BLaER1 (cell line): ENCODE results near the gene METRN.
"Not testable (repeated sequence)": the region's sequence is repeated elsewhere in the genome, so short reads cannot be mapped to it uniquely, and the experiment has no call there.

ENCODE experiments used
- H3K27ac ChIP-seq: shearing (Covaris generic); formaldehyde crosslinking; 2 replicates; pipeline ENCODE4 v1.8.1; 2022
- H3K27me3 ChIP-seq: shearing (Covaris generic); formaldehyde crosslinking; 2 replicates; pipeline ENCODE4 v1.8.1; 2022
- H3K36me3 ChIP-seq: shearing (Covaris generic); formaldehyde crosslinking; 2 replicates; pipeline ENCODE4 v1.8.1; 2022
- H3K4me1 ChIP-seq: shearing (Covaris generic); formaldehyde crosslinking; 2 replicates; pipeline ENCODE4 v1.8.1; 2022
- H3K4me2 ChIP-seq: shearing (Covaris generic); formaldehyde crosslinking; 2 replicates; pipeline ENCODE4 v1.8.1; 2022
- H3K4me3 ChIP-seq: shearing (Covaris generic); formaldehyde crosslinking; 2 replicates; pipeline ENCODE4 v1.8.1; 2022
- H3K9ac ChIP-seq: shearing (Covaris generic); formaldehyde crosslinking; 2 replicates; pipeline ENCODE4 v1.8.1; 2022
- H3K9me3 ChIP-seq: shearing (Covaris generic); formaldehyde crosslinking; 2 replicates; pipeline ENCODE4 v1.8.1; 2022
- H4K20me1 ChIP-seq: shearing (Covaris generic); formaldehyde crosslinking; 2 replicates; pipeline ENCODE4 v1.8.1; 2022
- Cebpa-rat ChIP-seq: shearing (Covaris generic); IDR thresholded peaks from 2 replicates; pipeline ENCODE4 v1.8.1; 2022

METRN gene

DNA sequence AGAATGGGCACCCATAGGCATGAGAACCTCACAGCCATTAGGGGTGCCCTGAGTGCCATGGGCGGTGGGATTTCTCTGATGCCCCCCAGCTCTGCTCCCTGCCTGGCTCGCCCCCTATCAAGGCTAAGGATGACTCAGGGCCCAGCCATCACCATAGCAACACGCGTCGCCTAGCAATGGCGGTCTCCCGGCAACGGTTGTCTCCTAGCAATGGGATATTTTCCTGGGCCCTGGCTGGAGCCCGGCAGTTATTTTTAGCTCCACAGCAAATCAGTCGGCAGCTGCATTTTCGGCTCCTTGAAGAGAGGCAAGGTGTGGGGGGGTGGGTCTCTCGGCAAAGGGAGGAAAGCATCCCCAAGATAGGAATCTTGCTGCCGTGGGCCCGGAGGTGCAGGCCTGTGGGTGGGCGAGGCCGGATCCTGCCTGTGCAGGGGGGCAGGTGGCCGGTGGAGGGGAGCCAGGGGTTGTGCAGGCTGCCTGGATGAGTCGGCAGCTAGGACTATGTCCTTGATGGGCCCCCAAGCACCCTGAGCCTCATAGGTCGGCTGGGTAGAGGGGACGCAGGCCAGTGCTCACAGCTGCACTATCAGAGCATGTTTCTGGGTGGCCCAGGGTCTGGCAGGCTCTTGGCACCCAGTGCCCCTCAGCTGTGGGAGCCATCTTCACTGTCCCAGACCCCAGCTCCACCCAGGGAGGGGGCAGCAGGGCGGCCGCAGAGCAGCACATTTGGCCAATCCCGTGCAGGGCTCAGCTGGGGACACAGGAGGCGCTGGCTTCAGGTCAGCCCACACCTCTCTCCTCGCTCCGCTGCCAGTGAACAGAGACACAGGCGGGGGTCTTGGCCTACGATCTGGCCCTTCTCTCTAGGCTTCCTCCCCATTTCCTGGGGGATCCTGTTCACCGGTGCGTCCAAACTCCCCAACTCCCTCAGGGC lies 5.1 kb upstream of the METRN start:
- H4K20me1 ChIP-seq = peaks cover 57% of the 10 kb centered on the region

DNA sequence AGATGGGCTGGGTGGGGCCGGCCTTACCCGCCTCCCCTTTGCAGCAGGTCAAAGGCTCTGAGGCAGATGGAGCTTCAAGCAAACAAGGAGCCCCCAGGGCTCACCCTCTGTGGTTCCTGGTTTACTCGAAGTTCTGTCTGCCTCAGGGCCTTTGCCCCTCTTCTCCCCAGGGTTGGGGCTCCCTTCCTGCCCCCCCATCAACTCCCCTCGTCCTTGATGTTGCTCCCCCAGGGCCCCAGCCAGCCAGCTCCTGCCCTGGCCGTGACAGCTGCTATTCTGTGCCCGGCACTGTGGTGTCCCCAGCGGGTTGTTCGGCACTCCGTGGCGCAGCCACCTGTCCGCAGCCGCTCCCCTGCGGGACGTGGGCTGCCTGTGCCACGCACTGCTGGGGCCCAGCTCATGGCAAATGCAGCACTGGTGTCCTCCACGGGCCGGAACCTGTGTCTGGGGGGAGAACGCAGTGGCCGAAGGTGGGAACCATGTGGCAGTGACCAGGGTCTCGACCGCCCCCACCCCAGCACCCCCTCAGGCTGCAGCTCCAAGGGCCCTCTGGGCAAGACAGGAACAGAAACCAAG lies 4.3 kb upstream of the METRN start:
- no peak for TF ChIP-seq Cebpa-rat
- Histone ChIP-seq H3K9me3 (no peaks in the 10 kb centered on the region), H3K4me3 (0 out of 2 replicates have a peak overlapping the region, but pooled peaks have one; percentile 11), H3K36me3 (no peaks in the 10 kb centered on the region), H3K4me1 (peaks cover 51% of the 10 kb centered on the region), H3K9ac (no peak overlapping the region), H3K4me2 (peak overlapping the region; percentile 75), H3K27me3 (peaks cover 83% of the 10 kb centered on the region), H3K27ac (no peak overlapping the region), H4K20me1 (peaks cover 59% of the 10 kb centered on the region)

More for the DNA sequence above, 5.1 kb upstream of the METRN start:
- no peak overlapping the region for H3K27ac ChIP-seq
- peaks cover 51% of the 10 kb centered on the region for H3K4me1 ChIP-seq
- peaks cover 84% of the 10 kb centered on the region for H3K27me3 ChIP-seq
- no peaks in the 10 kb centered on the region for H3K36me3 ChIP-seq
- 0 out of 2 replicates have a peak overlapping the region, but pooled peaks have one; percentile 11 for H3K4me3 ChIP-seq
- TF ChIP-seq Cebpa-rat = no peak
- no peaks in the 10 kb centered on the region for H3K9me3 ChIP-seq
- no peak overlapping the region for H3K9ac ChIP-seq
- H3K4me2 ChIP-seq = peak overlapping the region; percentile 75

DNA sequence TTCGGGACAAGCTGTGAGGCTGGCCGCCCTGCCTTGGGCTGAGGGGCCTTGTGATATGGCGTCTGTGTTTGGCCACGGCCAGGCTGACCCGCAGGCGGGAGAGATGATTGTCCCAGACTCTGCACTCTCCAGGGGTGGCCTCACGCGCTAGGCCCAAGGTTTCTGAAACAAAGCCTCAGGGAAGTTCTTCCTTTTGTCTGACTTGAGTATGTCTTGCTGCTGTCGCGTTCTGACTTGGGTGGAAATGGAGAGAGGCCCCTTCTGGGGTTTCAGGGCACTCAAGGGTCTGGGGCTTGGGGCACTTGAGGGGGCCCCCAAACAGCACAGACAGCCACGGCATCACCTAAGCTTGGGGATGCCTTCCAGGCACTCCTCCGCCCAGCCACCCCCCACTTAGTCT lies 3.8 kb upstream of the METRN start:
- no peak for TF ChIP-seq Cebpa-rat
- H4K20me1 ChIP-seq = peaks cover 64% of the 10 kb centered on the region

DNA sequence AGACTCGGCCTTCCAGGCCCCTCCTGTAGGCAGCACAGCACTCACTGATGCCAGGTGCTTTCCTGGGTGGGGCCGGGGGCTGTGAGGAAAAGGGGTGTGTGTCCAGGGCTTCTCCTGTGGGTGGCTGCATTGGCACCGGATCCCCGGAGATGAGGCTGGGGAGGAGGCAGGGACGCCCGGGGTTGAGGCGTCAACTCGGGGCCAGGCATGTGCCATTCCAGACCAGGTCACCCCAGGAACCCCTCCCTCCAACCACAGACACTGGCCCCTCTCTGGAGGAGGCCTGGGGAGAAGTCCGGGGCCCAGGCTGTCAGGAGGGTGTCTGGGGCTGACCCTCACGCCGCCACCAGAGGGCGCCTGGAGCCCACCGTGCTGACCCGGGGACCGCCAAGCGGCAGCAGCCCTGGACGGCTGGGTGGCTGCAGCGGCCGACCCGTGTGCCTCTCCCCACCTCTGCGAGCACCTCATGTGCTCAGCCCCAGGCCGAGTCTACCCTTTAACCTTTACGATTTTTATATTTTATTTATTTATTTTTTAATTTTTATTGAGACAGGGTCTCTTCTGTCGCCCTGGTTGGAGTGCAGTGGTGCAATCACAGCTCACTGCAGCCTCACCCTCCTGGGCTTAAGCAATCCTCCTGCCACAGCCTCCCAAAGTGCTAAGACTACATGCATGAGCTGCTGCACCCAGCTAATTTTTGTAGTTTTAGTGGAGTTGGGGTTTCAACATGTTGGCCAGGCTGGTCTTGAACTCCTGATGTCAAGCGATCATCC lies 3.2 kb upstream of the METRN start:
- Histone ChIP-seq H3K4me2 (peak overlapping the region; percentile 75), H3K4me1 (peaks cover 56% of the 10 kb centered on the region), H3K9me3 (no peaks in the 10 kb centered on the region), H3K27me3 (peaks cover 83% of the 10 kb centered on the region), H3K4me3 (no peak overlapping the region), H3K9ac (no peak overlapping the region), H3K27ac (no peak overlapping the region), H4K20me1 (peaks cover 64% of the 10 kb centered on the region), H3K36me3 (no peaks in the 10 kb centered on the region)
- TF ChIP-seq Cebpa-rat = no peak

More for the DNA sequence above, 3.8 kb upstream of the METRN start:
- no peak overlapping the region for H3K27ac ChIP-seq
- H3K4me1 ChIP-seq = peaks cover 56% of the 10 kb centered on the region
- peaks cover 83% of the 10 kb centered on the region for H3K27me3 ChIP-seq
- no peaks in the 10 kb centered on the region for H3K9me3 ChIP-seq
- H3K36me3 ChIP-seq = no peaks in the 10 kb centered on the region
- no peak overlapping the region for H3K9ac ChIP-seq
- no peak overlapping the region for H3K4me3 ChIP-seq
- H3K4me2 ChIP-seq = peak overlapping the region; percentile 75

DNA sequence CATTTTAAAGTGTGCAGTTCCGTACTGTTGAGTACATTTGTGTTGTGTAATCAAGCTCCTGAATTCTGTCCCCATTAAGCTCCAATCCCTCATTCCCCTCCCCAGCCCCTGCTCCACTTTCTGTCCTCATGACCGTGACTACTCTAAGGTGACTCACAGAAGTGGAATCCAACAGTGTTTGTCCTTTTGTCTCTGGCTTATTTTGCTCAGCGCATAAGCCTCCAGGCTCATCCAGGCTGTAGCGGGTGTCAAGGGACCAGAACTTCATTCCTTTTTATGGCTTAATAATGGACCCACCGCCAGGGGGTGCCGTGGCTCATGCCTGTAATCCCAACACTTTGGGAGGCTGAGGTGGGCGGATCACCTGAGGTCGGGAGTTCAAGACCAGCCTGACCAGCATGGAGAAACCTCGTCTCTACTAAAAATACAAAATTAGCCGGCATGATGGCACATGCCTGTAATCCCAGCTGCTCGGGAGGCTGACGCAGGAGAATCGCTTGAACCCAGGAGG lies 2.1 kb upstream of the METRN start:
- not testable (repeated sequence) for H3K9ac ChIP-seq, H3K36me3 ChIP-seq, H3K9me3 ChIP-seq, H3K4me2 ChIP-seq, H3K4me3 ChIP-seq, H3K27ac ChIP-seq
- Histone ChIP-seq H3K4me1 (peaks cover 62% of the 10 kb centered on the region), H4K20me1 (peaks cover 63% of the 10 kb centered on the region), H3K27me3 (peaks cover 74% of the 10 kb centered on the region)

DNA sequence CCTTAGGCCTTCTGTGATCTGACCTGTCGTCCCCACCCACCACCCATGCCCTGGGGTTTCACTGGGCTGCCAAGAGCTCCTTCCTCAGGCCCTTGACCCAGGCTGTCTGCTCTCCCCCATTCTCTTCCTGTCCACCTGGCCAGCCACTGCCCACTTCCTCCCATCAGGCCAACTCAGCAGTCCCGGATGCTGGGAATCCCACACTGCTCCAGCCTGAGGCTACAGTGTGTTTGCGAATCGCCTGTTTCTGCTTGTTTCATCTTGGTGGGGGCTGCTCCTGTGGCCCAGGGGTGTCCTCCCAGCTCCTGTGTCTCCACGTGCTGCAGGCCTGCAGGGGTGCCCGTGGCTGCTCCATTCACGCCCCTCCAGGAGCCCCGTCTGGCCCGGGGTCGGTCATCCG lies 839 bp upstream of the METRN start:
- H3K36me3 ChIP-seq = no peaks in the 10 kb centered on the region
- no peaks in the 10 kb centered on the region for H3K9me3 ChIP-seq
- H3K4me1 ChIP-seq = peaks cover 75% of the 10 kb centered on the region
- H3K9ac ChIP-seq = no peak overlapping the region
- H3K4me3 ChIP-seq = no peak overlapping the region
- no peak for TF ChIP-seq Cebpa-rat
- peak overlapping the region; percentile 100 for H3K4me2 ChIP-seq
- H3K27ac ChIP-seq = no peak overlapping the region
- peaks cover 61% of the 10 kb centered on the region for H3K27me3 ChIP-seq
- H4K20me1 ChIP-seq = peaks cover 63% of the 10 kb centered on the region

DNA sequence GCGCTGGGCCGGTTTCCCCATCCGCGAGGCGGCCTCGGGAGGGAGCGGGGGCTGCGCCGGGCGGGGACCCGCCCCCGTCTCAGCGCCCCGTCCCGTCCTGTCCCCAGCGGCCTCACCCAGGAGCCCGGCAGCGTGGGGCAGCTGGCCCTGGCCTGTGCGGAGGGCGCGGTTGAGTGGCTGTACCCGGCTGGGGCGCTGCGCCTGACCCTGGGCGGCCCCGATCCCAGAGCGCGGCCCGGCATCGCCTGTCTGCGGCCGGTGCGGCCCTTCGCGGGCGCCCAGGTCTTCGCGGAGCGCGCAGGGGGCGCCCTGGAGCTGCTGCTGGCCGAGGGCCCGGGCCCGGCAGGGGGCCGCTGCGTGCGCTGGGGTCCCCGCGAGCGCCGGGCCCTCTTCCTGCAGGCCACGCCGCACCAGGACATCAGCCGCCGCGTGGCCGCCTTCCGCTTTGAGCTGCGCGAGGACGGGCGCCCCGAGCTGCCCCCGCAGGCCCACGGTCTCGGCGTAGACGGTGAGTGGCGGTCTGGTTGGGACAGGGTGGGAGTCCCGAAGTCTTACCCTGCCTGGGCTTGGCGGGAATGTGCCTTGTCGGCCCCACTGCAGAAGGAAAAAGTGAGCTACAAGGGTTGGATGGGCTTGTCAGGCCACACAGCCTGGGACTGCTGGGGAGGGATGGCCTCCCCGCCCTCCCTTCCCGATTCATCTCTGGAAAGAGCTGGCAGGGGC lies 720 bp downstream of the METRN start:
- Histone ChIP-seq H3K4me2 (peak overlapping the region; percentile 100), H3K4me3 (peak overlapping the region; percentile 85), H4K20me1 (peaks cover 52% of the 10 kb centered on the region), H3K9ac (peak overlapping the region; percentile 73), H3K27ac (peak overlapping the region; percentile 24; the same call in 1 of the 2 replicates), H3K9me3 (no peaks in the 10 kb centered on the region), H3K36me3 (no peaks in the 10 kb centered on the region), H3K4me1 (peaks cover 75% of the 10 kb centered on the region), H3K27me3 (peaks cover 46% of the 10 kb centered on the region)
- no peak for TF ChIP-seq Cebpa-rat

DNA sequence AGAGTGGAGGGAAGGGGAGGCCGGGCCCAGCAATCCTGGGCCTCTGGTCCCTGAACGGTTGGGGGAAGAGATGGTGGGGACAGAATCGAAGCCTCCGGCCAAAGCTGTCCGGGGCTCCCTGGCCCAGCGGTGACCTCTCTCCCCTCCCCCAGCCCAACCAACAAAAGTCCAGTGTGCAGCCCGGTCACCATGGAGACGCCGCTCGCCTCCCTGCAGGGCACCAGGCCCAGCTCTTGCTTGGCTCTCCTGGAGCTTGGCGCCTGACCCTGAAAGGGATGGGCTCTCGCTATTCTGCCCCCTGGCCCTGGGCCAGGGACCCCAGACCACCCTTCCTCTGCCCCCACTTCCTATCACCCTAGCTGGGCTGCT lies 1.3 kb downstream of the METRN start:
- Histone ChIP-seq H3K4me2 (peak overlapping the region; percentile 100), H3K36me3 (no peaks in the 10 kb centered on the region), H3K4me3 (peak overlapping the region; percentile 85), H3K4me1 (peaks cover 69% of the 10 kb centered on the region), H3K27me3 (peaks cover 40% of the 10 kb centered on the region), H3K27ac (peak overlapping the region; percentile 24; the same call in 1 of the 2 replicates), H4K20me1 (peaks cover 47% of the 10 kb centered on the region), H3K9ac (peak overlapping the region; percentile 73), H3K9me3 (no peaks in the 10 kb centered on the region)
- TF ChIP-seq Cebpa-rat = no peak
